Measurements from ENCODE around the gene PRR23E. TPM values are rescaled to one million over a fixed set of nuclear protein-coding genes. Genes with fewer than 3 reads are reported as not detected.
A peak's percentile ranks its signal among the peaks of the same experiment; 100 is the strongest.

PRR23E gene
- total RNA-seq, 6 experiments from 2014 or later: not detected

DNA sequence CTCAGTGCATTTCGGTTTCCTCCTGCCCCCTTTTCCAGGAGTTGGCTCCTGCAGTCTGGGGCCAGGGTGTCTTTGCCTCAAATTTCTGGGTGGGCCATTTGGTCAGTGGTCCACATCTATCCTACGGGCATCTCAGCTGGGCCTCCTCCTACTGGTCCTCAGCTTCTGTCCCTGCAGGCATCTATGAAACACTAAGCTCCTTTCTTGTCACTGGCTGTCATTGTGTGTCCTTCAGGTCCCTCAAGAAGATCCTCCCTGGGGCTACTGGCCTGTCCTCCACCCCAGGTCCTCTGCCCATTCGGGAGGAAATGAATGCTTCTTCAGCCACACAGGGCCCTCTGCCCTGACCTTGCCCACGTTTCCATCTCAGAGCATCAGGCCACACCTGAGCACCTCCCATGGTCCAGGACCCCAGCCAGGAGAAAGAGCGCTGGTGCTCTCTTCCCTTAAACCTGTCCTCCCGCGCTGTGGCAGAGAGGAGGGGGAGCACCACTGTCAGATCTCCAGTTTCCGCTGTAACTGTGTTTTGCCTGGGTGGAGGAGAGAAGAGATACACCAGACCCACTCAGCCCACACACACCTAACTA is 1.8 kb downstream of the PRR23E start:
- intact Hi-C loops (cut with DNase I): no loop called here
- TF ChIP-seq POLR2A (IDR thresholded peaks at IDR 0.05): no peak
- TF ChIP-seq, protein P1, sequence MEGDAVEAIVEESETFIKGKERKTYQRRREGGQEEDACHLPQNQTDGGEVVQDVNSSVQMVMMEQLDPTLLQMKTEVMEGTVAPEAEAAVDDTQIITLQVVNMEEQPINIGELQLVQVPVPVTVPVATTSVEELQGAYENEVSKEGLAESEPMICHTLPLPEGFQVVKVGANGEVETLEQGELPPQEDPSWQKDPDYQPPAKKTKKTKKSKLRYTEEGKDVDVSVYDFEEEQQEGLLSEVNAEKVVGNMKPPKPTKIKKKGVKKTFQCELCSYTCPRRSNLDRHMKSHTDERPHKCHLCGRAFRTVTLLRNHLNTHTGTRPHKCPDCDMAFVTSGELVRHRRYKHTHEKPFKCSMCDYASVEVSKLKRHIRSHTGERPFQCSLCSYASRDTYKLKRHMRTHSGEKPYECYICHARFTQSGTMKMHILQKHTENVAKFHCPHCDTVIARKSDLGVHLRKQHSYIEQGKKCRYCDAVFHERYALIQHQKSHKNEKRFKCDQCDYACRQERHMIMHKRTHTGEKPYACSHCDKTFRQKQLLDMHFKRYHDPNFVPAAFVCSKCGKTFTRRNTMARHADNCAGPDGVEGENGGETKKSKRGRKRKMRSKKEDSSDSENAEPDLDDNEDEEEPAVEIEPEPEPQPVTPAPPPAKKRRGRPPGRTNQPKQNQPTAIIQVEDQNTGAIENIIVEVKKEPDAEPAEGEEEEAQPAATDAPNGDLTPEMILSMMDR (IDR thresholded peaks at IDR 0.05): no peak
- DNase-seq (no peak), ATAC-seq (no peak)
- no peaks in the 10 kb centered on the region for H3K36me3 ChIP-seq
- H3K27me3 ChIP-seq: no peaks in the 10 kb centered on the region
- no peak overlapping the region for H3K4me3 ChIP-seq
- H3K27ac ChIP-seq: no peak overlapping the region
- peaks cover 0 to 4% (median 0%) of the 10 kb centered on the region in 4 donors for H3K9me3 ChIP-seq
- no CpG with 5 or more reads among the region's 8 CpGs for WGBS (ENCODE audit: insufficient coverage, low coverage, low lambda C conversion rate, missing lambda C conversion rate)
- no peaks in the 10 kb centered on the region for H3K4me1 ChIP-seq

DNA sequence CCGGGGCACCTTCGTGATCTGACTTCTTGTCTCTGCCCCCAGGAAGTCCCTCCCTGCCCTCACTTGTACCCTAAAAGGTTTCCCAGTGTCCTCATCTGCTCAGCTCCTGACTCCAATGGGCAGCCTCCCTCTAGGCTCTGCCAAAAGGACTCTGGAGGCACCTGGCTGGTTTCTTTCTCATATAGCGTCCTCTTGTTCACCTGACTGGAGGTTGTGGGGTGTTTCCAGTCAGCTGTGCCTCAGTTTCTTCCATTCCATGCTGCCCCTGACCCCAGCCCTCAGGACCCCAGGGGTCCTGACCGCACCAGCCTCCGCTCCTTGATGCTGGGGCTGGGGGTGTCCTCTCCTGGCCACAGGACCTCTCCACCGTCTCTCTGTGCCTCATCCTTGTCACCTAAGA is 2.5 kb downstream of the PRR23E start:
- H3K4me3 ChIP-seq: no peak overlapping the region
- H3K4me1 ChIP-seq: no peaks in the 10 kb centered on the region
- WGBS (ENCODE audit: insufficient coverage, low coverage, low lambda C conversion rate, missing lambda C conversion rate): 79% methylated on average over 2 of the region's 6 CpGs
- no peak overlapping the region for H3K27ac ChIP-seq
- no peak for DNase-seq
- no peaks in the 10 kb centered on the region for H3K36me3 ChIP-seq
- no peak for TF ChIP-seq POLR2A (IDR thresholded peaks at IDR 0.05)
- TF ChIP-seq, protein P1 (IDR thresholded peaks at IDR 0.05): no peak
- no peaks in the 10 kb centered on the region for H3K27me3 ChIP-seq
- H3K9me3 ChIP-seq: peaks cover 0 to 3% (median 0%) of the 10 kb centered on the region in 4 donors
- no peak for ATAC-seq
- intact Hi-C loops (cut with DNase I): no loop called here

DNA sequence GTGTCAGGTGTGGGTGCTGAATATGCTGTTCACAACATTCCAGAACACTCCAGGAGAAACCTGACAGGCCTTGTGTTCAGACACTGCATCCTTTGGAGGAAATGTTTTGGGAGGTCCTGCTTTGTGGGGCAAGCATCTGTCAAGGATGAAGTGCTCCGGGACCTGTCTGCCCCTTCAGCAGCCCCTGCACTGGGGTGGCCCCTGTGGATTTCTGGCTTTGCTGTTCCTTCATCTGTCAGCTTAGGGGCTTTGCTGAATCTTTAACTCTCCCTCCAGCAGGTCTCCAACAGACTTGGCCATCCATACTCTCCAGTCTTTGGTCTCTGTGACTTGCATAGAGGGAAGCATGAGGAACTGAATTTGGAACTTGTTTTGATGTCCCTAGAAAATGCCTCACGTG is 3.1 kb downstream of the PRR23E start:
- no peaks in the 10 kb centered on the region for H3K9me3 ChIP-seq
- DNase-seq (no peak), ATAC-seq (no peak)
- no peak overlapping the region for H3K4me3 ChIP-seq
- WGBS (ENCODE audit: insufficient coverage, low coverage, low lambda C conversion rate, missing lambda C conversion rate): 29% methylated on average over 2 of the region's 2 CpGs
- H3K4me1 ChIP-seq: no peaks in the 10 kb centered on the region
- no peak for TF ChIP-seq POLR2A (IDR thresholded peaks at IDR 0.05)
- TF ChIP-seq, protein P1 (IDR thresholded peaks at IDR 0.05): no peak
- no peak overlapping the region for H3K27ac ChIP-seq
- H3K27me3 ChIP-seq: no peaks in the 10 kb centered on the region
- intact Hi-C loops (cut with DNase I): no loop called here
- H3K36me3 ChIP-seq: no peaks in the 10 kb centered on the region

DNA sequence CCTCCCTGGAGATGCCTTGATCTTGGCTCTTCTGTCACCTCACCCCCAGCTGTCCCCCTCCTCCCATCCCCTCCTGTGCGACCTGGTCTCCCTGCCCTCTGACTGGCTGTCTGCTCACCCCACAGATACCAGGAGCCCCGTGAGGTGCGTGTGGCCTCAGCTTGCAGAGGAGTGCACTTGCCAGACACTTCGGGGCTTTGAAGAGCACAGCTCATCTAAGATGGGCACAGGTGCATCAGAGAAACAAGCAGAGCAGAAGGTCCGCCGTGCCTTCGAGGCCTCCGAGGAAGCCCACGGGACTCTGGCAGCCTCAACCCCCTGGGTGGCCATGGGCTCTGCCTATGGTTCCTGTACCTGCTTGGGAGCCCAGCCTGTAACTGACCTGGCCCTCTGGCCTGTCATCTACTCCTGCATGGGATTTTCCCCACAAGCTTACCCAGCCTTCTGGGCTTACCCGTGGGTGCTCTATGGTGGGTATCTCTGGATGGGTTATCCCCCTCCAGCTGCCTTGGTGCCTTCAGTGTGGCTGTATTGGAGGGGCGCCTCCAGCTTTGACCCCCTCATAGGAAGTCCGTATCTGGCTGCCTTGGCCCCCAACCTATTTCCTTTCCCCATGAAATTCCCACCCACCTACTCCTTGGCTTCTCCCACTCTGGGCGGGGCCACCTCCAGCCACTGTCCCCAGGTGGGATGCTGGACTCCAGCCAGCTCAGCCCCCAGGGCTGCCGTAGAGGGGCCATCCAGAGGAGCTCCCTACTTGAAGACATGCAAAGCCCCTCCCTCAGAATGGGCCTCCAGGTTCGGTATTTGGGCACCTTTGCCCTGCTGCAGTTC is 3.8 kb downstream of the PRR23E start:
- intact Hi-C loops (cut with DNase I): no loop called here
- peak in 1 of 3 donors; percentile 44 for DNase-seq
- H3K36me3 ChIP-seq: no peaks in the 10 kb centered on the region
- no peaks in the 10 kb centered on the region for H3K27me3 ChIP-seq
- TF ChIP-seq POLR2A (IDR thresholded peaks at IDR 0.05): no peak
- TF ChIP-seq, protein P1 (IDR thresholded peaks at IDR 0.05): no peak
- 50% methylated on average over 4 of the region's 15 CpGs for WGBS (ENCODE audit: insufficient coverage, low coverage, low lambda C conversion rate, missing lambda C conversion rate)
- H3K4me1 ChIP-seq: no peaks in the 10 kb centered on the region
- no peak overlapping the region for H3K4me3 ChIP-seq
- ATAC-seq: peak in 2 of 4 donors; percentile 16 to 23
- H3K27ac ChIP-seq: no peak overlapping the region
- no peaks in the 10 kb centered on the region for H3K9me3 ChIP-seq
